GM23338 (cell line): Measurements from ENCODE around the gene NPAS3.

Experiments
- EZH2 ChIP-seq: fragments of 200-600 bp; sonication (generic); IDR thresholded peaks from one replicate; pipeline ENCODE4 v1.8.0; 2017; ENCODE audit warnings: antibody characterized with exemption, mild to moderate bottlenecking, low read depth; ENCODE audit not compliant: unreplicated experiment
- EZH2phosphoT487 ChIP-seq: fragments of 200-600 bp; sonication (generic); IDR thresholded peaks from one replicate; pipeline ENCODE4 v1.8.1; 2018; ENCODE audit warnings: antibody characterized with exemption; ENCODE audit not compliant: unreplicated experiment
- JUNB ChIP-seq: IDR thresholded peaks from one replicate; pipeline ENCODE4 v1.6.1; 2016; ENCODE audit warnings: antibody characterized with exemption; ENCODE audit not compliant: unreplicated experiment
- NANOG ChIP-seq: IDR thresholded peaks from 2 replicates; pipeline ENCODE4 v1.6.1; 2016; ENCODE audit warnings: antibody characterized with exemption, borderline replicate concordance
- POLR2AphosphoS5 ChIP-seq: IDR thresholded peaks from 2 replicates; pipeline ENCODE4 v1.6.1; 2016; ENCODE audit warnings: antibody characterized with exemption, low read depth
- TF ChIP-seq, protein P1 (sequence below): IDR thresholded peaks from one replicate; pipeline ENCODE4 v1.6.1; 2018; ENCODE audit warnings: antibody characterized with exemption; ENCODE audit not compliant: unreplicated experiment
- TF ChIP-seq, protein P2 (sequence below), 2 experiments: fragments of 200-600 bp in 1 of 2; sonication (generic) in 1 of 2; conservative IDR thresholded peaks; 2 replicates each; pipeline versions ENCODE4 v1.5.1 to v1.6.1; 2016 to 2017; ENCODE audit warnings: antibody characterized with exemption in 2 of 2, low read depth in 2 of 2, mild to moderate bottlenecking in 2 of 2, moderate library complexity in 1 of 2
- TF ChIP-seq, protein P3 (sequence below): IDR thresholded peaks from 2 replicates; pipeline ENCODE4 v1.6.1; 2016; ENCODE audit warnings: antibody characterized with exemption

GRCh38 chr14:33705490-33705889, 766.8 kb downstream of the NPAS3 start:
- TF ChIP-seq, protein P1, sequence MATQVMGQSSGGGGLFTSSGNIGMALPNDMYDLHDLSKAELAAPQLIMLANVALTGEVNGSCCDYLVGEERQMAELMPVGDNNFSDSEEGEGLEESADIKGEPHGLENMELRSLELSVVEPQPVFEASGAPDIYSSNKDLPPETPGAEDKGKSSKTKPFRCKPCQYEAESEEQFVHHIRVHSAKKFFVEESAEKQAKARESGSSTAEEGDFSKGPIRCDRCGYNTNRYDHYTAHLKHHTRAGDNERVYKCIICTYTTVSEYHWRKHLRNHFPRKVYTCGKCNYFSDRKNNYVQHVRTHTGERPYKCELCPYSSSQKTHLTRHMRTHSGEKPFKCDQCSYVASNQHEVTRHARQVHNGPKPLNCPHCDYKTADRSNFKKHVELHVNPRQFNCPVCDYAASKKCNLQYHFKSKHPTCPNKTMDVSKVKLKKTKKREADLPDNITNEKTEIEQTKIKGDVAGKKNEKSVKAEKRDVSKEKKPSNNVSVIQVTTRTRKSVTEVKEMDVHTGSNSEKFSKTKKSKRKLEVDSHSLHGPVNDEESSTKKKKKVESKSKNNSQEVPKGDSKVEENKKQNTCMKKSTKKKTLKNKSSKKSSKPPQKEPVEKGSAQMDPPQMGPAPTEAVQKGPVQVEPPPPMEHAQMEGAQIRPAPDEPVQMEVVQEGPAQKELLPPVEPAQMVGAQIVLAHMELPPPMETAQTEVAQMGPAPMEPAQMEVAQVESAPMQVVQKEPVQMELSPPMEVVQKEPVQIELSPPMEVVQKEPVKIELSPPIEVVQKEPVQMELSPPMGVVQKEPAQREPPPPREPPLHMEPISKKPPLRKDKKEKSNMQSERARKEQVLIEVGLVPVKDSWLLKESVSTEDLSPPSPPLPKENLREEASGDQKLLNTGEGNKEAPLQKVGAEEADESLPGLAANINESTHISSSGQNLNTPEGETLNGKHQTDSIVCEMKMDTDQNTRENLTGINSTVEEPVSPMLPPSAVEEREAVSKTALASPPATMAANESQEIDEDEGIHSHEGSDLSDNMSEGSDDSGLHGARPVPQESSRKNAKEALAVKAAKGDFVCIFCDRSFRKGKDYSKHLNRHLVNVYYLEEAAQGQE: no peak
- no peak for TF ChIP-seq EZH2
- no peak for TF ChIP-seq POLR2AphosphoS5
- TF ChIP-seq, protein P2, sequence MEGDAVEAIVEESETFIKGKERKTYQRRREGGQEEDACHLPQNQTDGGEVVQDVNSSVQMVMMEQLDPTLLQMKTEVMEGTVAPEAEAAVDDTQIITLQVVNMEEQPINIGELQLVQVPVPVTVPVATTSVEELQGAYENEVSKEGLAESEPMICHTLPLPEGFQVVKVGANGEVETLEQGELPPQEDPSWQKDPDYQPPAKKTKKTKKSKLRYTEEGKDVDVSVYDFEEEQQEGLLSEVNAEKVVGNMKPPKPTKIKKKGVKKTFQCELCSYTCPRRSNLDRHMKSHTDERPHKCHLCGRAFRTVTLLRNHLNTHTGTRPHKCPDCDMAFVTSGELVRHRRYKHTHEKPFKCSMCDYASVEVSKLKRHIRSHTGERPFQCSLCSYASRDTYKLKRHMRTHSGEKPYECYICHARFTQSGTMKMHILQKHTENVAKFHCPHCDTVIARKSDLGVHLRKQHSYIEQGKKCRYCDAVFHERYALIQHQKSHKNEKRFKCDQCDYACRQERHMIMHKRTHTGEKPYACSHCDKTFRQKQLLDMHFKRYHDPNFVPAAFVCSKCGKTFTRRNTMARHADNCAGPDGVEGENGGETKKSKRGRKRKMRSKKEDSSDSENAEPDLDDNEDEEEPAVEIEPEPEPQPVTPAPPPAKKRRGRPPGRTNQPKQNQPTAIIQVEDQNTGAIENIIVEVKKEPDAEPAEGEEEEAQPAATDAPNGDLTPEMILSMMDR (conservative IDR thresholded peaks at IDR 0.05; ENCODE audit: low read depth in 2 of 2): no peak
- TF ChIP-seq NANOG: no peak
- no peak for TF ChIP-seq JUNB
- TF ChIP-seq EZH2phosphoT487: no peak
- TF ChIP-seq, protein P3, sequence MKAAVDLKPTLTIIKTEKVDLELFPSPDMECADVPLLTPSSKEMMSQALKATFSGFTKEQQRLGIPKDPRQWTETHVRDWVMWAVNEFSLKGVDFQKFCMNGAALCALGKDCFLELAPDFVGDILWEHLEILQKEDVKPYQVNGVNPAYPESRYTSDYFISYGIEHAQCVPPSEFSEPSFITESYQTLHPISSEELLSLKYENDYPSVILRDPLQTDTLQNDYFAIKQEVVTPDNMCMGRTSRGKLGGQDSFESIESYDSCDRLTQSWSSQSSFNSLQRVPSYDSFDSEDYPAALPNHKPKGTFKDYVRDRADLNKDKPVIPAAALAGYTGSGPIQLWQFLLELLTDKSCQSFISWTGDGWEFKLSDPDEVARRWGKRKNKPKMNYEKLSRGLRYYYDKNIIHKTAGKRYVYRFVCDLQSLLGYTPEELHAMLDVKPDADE: no peak
